HT-29 (cell line): ENCODE measurements around the gene DCLK2. TPM values are rescaled to one million over a fixed set of nuclear protein-coding genes. Genes with fewer than 3 reads are reported as not detected.

Source experiments
- DNase-seq: peaks from one replicate; pipeline ENCODE4 v3.0.0-alpha.2; 2015; ENCODE audit warnings: low spot score
- total RNA-seq: library from RNA; depleted of rRNA; stranded (reverse); fragments of >200 nt; shearing (Covaris generic); gene quantifications from 2 replicates; pipeline ENCODE4 v1.2.3, GENCODE V29; 2014

The DCLK2 gene
- total RNA-seq, 1 experiment from 2014 or later: not detected

GRCh38 chr4:150117629-150118028 is 39.4 kb downstream of the DCLK2 start:
- DNase-seq: no peak

- no peak for DNase-seq
Measured at GRCh38 chr4:150119492-150119891, 41.2 kb downstream of the DCLK2 start.

- DNase-seq: no peak
Measured at GRCh38 chr4:150123087-150123486, 44.8 kb downstream of the DCLK2 start.

- DNase-seq: no peak
Measured at GRCh38 chr4:150123796-150124677, 45.8 kb downstream of the DCLK2 start.

GRCh38 chr4:150126201-150126863 is 48.1 kb downstream of the DCLK2 start:
- DNase-seq: no peak

- DNase-seq: no peak
Measured at GRCh38 chr4:150126864-150127203, 48.6 kb downstream of the DCLK2 start.

- DNase-seq: no peak
Measured at GRCh38 chr4:150127757-150128156, 49.5 kb downstream of the DCLK2 start.

- no peak for DNase-seq
Measured at GRCh38 chr4:150130933-150131332, 52.7 kb downstream of the DCLK2 start.

GRCh38 chr4:150131581-150132228 is 53.5 kb downstream of the DCLK2 start:
- no peak for DNase-seq

- no peak for DNase-seq
Measured at GRCh38 chr4:150133605-150134004, 55.4 kb downstream of the DCLK2 start.

DNA sequence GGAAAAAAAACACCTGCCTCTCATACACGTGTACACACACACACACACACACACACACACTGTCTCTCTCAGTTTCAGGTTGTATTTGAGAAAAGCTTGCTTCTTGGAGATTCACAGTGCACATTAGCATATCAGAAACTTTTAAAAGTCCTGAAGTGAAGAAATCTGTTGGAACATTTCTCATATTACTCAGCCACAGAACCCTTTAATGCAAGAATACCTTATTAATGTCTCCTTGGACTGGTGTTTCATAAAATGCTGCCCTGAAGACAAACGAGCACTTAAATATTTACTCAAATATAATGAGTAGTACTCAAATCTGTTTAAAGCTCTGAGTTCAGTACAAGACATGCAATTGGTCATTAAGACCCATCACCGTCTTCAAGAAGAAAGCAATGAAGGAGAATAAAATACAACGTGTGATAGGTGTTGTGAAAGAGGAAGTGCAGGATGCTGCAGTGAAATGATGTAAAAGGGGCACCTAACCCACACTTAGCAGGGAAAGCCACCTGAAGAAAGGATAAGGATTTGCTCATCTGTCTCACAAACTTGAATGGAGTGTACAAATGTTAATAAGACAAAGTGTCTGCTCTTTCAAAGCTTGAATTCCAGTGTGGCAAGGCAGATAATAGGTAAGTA is 57.0 kb downstream of the DCLK2 start:
- no peak for DNase-seq

DNA sequence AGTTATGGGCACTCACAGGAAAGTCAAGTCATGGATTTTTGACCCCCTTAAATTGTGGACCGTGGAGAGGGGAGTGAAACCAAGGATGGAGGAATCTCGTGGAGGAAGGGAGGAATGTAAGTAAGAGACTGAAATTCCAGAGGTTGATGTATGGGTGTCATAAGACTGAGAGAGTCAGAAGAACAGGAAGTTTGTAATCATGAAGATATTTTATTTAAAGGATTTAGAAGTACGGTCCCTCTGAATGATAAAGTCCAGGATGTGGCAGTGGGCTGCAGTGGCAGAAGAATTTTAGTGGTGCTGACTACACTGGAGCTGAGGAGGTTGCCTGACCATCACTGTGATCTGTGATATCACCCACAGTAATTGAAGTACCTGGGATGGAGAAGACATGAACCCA is 57.8 kb downstream of the DCLK2 start:
- no peak for DNase-seq

- DNase-seq: no peak
Measured at GRCh38 chr4:150136481-150136880, 58.2 kb downstream of the DCLK2 start.

DNA sequence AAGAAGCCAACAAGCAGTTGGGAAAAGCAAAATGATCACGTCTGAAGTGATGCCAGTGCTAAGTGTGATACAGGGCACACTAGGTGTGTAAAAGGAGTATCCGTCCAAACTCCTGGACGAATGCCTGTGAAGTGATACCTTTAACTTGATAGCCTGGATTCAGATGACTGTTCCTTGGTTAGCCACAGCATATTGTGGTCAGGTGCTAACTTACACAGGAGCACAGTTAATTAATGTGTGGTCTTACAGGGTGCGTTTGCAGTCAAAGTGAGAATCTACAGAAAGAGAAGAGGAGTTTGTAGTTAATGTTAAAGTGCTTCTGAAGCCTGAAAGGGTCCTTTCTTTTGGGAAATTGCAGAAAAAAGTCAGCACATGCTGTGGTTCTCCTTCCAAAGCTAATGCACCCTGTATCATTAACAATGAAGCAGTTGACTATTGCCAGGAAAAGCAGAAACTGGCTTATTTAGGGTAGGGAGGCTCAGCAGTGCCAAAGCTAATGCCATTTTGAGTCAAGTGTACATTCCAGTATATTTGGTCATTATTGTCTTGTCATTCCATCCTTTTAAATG is 61.1 kb downstream of the DCLK2 start:
- no peak for DNase-seq

- no peak for DNase-seq
Measured at GRCh38 chr4:150140774-150141400, 62.6 kb downstream of the DCLK2 start.

DNA sequence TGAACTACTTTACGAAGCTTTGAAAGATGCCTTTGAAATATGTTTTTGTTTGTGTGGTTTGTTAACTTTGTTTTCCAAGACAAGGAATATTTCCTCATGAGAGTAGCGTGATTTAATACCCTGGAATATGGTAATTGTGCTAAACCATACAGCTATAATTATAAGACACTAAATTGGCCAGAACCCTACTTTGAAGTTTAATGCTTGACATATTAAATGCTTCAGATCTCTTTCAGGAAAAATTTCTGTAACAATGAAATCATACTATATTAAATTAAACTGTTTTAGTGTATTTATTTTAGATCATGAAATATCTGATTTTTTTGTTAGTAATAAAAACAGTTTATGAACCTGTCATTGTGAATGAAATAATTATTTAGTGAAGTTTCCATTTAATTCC is 63.5 kb downstream of the DCLK2 start:
- DNase-seq: no peak

DNA sequence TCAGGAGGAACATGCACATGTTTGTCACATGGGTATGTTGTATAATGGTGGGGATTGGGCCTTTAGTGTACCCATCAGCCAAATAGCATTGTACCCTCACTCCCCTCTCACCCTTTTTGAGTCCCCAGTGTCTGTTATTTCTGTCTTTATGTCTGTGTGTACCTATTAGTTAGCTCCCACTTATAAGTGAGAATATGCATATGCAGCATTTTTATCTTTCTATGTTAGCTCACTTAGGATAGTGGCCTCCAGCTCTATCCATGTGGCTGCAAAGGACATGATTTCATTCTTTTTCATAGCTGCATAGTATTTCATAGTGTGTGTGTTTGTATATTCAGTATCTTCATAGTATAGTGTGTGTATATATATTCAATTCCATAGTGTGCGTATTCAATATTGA is 64.6 kb downstream of the DCLK2 start:
- no peak for DNase-seq

GRCh38 chr4:150145090-150145945 is 67.1 kb downstream of the DCLK2 start:
- DNase-seq: no peak

DNA sequence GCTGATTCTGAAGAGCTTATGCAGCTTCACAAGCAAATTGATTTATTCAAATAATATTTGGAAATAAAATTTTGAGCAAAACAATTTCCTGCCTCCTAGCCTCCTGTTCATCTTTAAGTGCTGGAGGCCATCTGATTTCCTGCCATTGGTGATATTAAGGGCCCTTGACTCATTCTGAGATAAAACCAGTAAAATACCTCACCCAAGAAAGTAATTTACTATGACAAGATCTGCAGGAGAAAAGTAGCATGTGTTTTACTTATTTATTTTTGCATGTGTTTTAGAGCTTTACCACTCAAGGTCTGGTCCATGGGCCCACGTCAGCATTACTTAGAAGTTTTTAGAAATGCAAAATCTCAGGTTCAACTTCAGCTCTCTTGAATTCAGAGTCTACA is 67.7 kb downstream of the DCLK2 start:
- DNase-seq: no peak

- no peak for DNase-seq
Measured at GRCh38 chr4:150149381-150149780, 71.1 kb downstream of the DCLK2 start.
